ENCODE data around the gene IZUMO2.
A peak's percentile ranks its signal among the peaks of the same experiment; 100 is the strongest.

The IZUMO2 gene

DNA sequence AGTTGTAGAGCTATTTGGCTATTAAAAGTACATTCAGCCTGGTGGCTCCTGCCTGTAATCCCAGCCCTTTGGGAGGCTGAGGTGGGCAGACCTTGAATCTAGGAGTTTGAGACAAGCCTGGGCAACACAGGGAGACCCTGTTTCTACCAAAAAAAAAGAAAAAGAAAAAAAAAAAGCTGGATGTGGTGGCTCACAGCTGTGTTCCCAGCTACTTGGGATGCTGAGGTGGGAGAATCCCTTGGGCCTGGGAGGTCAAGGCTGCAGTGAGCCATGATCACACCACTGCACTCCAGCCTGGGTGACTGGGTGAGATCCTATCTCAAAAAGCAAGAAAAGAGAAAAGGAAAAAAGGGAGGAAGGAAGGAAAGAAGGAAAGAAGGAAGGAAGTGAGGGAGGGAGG is 9.6 kb upstream of the IZUMO2 start:
- Histone ChIP-seq H3K4me1 (no peaks in the 10 kb centered on the region), H3K36me3 (no peaks in the 10 kb centered on the region), H3K27me3 (no peaks in the 10 kb centered on the region), H3K9me3 (no peaks in the 10 kb centered on the region), H3K4me3 (ENCODE audit: low read depth, low read length) (no peak overlapping the region)
- TF ChIP-seq CTCF (IDR thresholded peaks at IDR 0.05; ENCODE audit: low read depth, low read length): no peak
- DNase-seq: no peak

DNA sequence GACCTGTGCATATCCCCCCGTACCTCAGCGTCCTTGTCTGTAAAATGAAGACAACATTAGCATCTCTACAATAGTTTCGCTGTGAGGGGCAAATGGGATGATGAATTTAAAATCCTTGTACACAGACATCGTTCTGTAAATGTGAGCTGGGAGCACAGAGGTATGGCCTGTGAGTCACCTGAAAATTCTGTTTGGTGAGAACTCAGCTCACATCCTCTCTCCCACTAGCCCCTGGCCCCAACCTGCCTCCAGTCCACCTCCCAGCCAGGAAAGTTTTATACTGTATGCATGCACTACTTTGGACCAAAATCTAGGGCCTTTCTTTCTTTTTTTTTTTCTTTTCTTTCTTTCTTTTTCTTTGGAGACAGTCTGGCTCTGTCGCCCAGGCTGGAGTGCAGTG is 8.7 kb upstream of the IZUMO2 start:
- Histone ChIP-seq H3K4me3 (ENCODE audit: low read depth, low read length) (no peak overlapping the region), H3K9me3 (no peaks in the 10 kb centered on the region), H3K36me3 (no peaks in the 10 kb centered on the region), H3K4me1 (no peaks in the 10 kb centered on the region), H3K27me3 (no peaks in the 10 kb centered on the region)
- no peak for DNase-seq
- TF ChIP-seq CTCF (IDR thresholded peaks at IDR 0.05; ENCODE audit: low read depth, low read length): no peak

DNA sequence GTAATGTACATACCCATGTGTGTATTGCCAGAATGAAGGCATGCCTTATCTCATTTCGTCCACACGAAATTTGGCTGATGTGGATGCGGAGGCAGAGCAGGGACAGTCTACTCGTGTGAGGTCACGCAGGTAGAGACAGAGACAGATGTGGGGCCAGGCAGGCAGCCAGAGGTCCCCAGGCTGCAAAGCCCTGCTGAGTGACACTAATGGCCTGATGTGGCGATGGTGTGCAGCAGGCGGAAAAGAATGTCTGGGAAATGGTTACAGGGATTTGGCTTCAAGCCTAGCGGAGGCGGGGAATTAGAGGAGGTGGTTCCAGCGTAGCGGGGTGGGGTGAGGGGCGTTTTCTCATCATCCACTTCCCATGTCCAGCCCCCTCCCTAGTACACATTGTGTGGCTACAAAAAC is 4.2 kb upstream of the IZUMO2 start:
- H3K9me3 ChIP-seq: no peaks in the 10 kb centered on the region
- H3K4me3 ChIP-seq (ENCODE audit: low read depth, low read length): no peak overlapping the region
- no peaks in the 10 kb centered on the region for H3K27me3 ChIP-seq
- peak; percentile 30 for DNase-seq
- H3K36me3 ChIP-seq: no peaks in the 10 kb centered on the region
- TF ChIP-seq CTCF (IDR thresholded peaks at IDR 0.05; ENCODE audit: low read depth, low read length): no peak
- H3K4me1 ChIP-seq: no peaks in the 10 kb centered on the region

GRCh38 chr19:50159078-50159477 is 4.0 kb downstream of the IZUMO2 start:
- TF ChIP-seq CTCF (IDR thresholded peaks at IDR 0.05; ENCODE audit: low read depth, low read length): no peak
- Histone ChIP-seq H3K9me3 (no peaks in the 10 kb centered on the region), H3K36me3 (no peaks in the 10 kb centered on the region), H3K4me3 (ENCODE audit: low read depth, low read length) (no peak overlapping the region), H3K4me1 (no peaks in the 10 kb centered on the region), H3K27me3 (no peaks in the 10 kb centered on the region)
- no peak for DNase-seq

GRCh38 chr19:50158577-50158976 is 4.5 kb downstream of the IZUMO2 start:
- DNase-seq: no peak
- Histone ChIP-seq H3K36me3 (no peaks in the 10 kb centered on the region), H3K9me3 (no peaks in the 10 kb centered on the region), H3K27me3 (no peaks in the 10 kb centered on the region), H3K4me1 (no peaks in the 10 kb centered on the region), H3K4me3 (ENCODE audit: low read depth, low read length) (no peak overlapping the region)
- TF ChIP-seq CTCF (IDR thresholded peaks at IDR 0.05; ENCODE audit: low read depth, low read length): no peak

DNA sequence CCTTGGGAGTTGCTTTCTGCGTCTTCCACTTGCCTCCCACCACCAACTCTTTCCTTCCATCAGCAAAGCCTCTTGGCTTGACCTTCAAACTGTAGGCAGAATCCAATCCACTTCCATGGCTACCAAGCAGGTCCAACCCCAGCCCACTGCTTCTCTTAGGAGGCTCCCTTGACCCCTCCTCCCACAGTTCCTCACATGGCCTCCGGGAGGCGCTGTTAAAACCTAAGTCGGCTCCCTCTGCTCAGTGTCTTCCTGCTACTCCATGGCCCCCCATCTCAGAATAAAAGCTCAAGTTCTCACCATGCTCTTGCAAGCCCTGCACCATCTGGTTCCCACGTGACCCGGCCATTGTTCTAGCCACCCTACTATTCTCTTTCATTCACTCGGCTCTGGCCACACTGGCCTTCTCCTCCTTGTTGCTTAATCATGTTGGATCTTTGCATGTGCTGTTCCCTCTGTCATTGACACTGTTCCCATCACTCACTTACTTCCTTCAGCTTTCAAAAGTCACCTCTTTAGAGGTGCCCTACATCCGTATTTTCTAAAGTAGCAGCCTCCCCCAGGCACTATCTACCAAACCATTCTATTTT is 7.5 kb downstream of the IZUMO2 start:
- no peaks in the 10 kb centered on the region for H3K9me3 ChIP-seq
- no peak for DNase-seq
- H3K27me3 ChIP-seq: no peaks in the 10 kb centered on the region
- no peak overlapping the region for H3K4me3 ChIP-seq (ENCODE audit: low read depth, low read length)
- TF ChIP-seq CTCF (IDR thresholded peaks at IDR 0.05; ENCODE audit: low read depth, low read length): peak; percentile 19; the same call in 1 of the 2 replicates
- H3K4me1 ChIP-seq: no peaks in the 10 kb centered on the region
- no peaks in the 10 kb centered on the region for H3K36me3 ChIP-seq

Measured in BE2C (cell line).